PC-9 (cell line): ENCODE results near the gene DZIP1. TPM values are rescaled to one million over a fixed set of nuclear protein-coding genes. Genes with fewer than 3 reads are reported as not detected.
A peak's percentile ranks its signal among the peaks of the same experiment; 100 is the strongest.
"Not testable (repeated sequence)": the region's sequence is repeated elsewhere in the genome, so short reads cannot be mapped to it uniquely, and the experiment has no call there.

Source experiments
- BruUV-seq: library from RNA; stranded (reverse); fragments of 400-500 nt; replicated peaks from 2 replicates; lab custom pipeline; 2021; lab: Mats Ljungman, UMichigan
- CTCF ChIA-PET: fragments of 300-600 bp; sonication (Branson Sonifier 250); formaldehyde crosslinking; loops from one replicate; lab custom pipeline; 2022; ENCODE audit warnings: antibody characterized with exemption; lab: Charles Lee
- POLR2A ChIA-PET: fragments of 300-600 bp; sonication (Branson Sonifier 250); formaldehyde crosslinking; loops from one replicate; lab custom pipeline; 2022; ENCODE audit warnings: antibody characterized with exemption; ENCODE audit not compliant: unreplicated experiment; lab: Charles Lee
- DNase-seq, 2 experiments: peaks; one replicate each; pipeline versions ENCODE4 v3.0.0 to v3.0.0-alpha.2; 2015 to 2022; ENCODE audit warnings: mixed read lengths in 1 of 2
- H2AFZ ChIP-seq: fragments of 200-600 bp; sonication (generic); 2 replicates; pipeline ENCODE4 v1.8.1; 2017; ENCODE audit warnings: antibody characterized with exemption
- H3F3A ChIP-seq: fragments of 200-600 bp; sonication (generic); 2 replicates; pipeline ENCODE4 v1.8.1; 2017; ENCODE audit warnings: antibody characterized with exemption, mild to moderate bottlenecking, low read depth; ENCODE audit not compliant: insufficient read depth
- H3K27ac ChIP-seq: fragments of 200-600 bp; sonication (generic); 2 replicates; pipeline ENCODE4 v1.6.1; 2016; ENCODE audit warnings: mixed run types
- H3K27me3 ChIP-seq: fragments of 200-600 bp; sonication (generic); 2 replicates; pipeline ENCODE4 v1.6.1; 2016; ENCODE audit warnings: low read depth, mixed run types; ENCODE audit not compliant: insufficient read depth
- H3K36me3 ChIP-seq: fragments of 200-600 bp; sonication (generic); 2 replicates; pipeline ENCODE4 v1.6.1; 2016; ENCODE audit warnings: low read depth, mixed run types
- H3K4me1 ChIP-seq: fragments of 200-600 bp; sonication (generic); replicated peaks from 2 replicates; pipeline ENCODE4 v1.6.1; 2016; ENCODE audit warnings: mixed run types; ENCODE audit not compliant: insufficient read depth
- H3K4me2 ChIP-seq: fragments of 200-600 bp; sonication (generic); 2 replicates; pipeline ENCODE4 v1.6.1; 2017; ENCODE audit warnings: mixed run types
- H3K4me3 ChIP-seq: fragments of 200-600 bp; sonication (generic); 2 replicates; pipeline ENCODE4 v1.6.1; 2016; ENCODE audit warnings: mixed run types
- H3K79me2 ChIP-seq: fragments of 200-600 bp; sonication (generic); 2 replicates; pipeline ENCODE4 v1.6.1; 2017; ENCODE audit warnings: low read depth, mixed run types
- H3K9me2 ChIP-seq: fragments of 200-600 bp; sonication (generic); 2 replicates; pipeline ENCODE4 v1.8.1; 2017; ENCODE audit warnings: mild to moderate bottlenecking; ENCODE audit not compliant: insufficient read depth
- H3K9me3 ChIP-seq: fragments of 200-600 bp; sonication (generic); 2 replicates; pipeline ENCODE4 v1.8.1; 2016; ENCODE audit warnings: low read depth; ENCODE audit not compliant: insufficient read depth
- H4K20me1 ChIP-seq: fragments of 200-600 bp; sonication (generic); 2 replicates; pipeline ENCODE4 v1.8.1; 2017; ENCODE audit not compliant: insufficient read depth
- EZH2 ChIP-seq: fragments of 200-600 bp; sonication (generic); IDR thresholded peaks from 2 replicates; pipeline ENCODE4 v1.8.0; 2017; ENCODE audit warnings: antibody characterized with exemption, low read depth
- intact Hi-C: fragments of 100-400 bp; cut with micrococcal nuclease; formaldehyde crosslinking; loops from one replicate; pipeline ENCODE4 v1.10.0; 2022; ENCODE audit not compliant: unreplicated experiment
- total RNA-seq: library from RNA; stranded (reverse); gene quantifications from 2 replicates; pipeline ENCODE4 v1.2.3, GENCODE V29; 2021
- TF ChIP-seq, protein P1 (sequence below): fragments of 200-600 bp; sonication (generic); conservative IDR thresholded peaks from 2 replicates; pipeline ENCODE4 v1.6.1; 2017; ENCODE audit warnings: mixed run types, antibody characterized with exemption, mild to moderate bottlenecking, moderate library complexity

The DZIP1 gene
- total RNA-seq, 1 experiment from 2014 or later: not detected

DNA sequence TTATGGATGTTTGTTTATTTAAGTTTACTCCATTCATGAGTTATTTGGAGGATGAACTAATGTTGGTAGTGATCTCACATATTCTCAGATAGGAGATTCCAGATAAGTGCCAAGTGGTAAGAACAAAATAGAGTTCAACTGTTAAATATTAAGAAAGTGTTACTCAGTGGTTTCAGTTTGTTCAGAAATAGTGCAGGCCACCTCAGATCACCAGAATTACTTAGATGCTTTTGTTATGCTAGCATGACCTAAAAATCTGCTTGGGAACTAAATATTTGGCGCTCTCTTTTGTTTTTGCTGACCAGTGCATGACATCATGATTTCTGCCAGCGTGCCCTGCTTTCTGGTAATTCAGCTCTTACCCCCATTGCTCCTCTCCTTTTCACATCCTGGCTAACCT, 76.4 kb downstream of the DZIP1 start:
- BruUV-seq: no TSS peak
- Histone ChIP-seq H3K4me2 (no peak overlapping the region), H4K20me1 (no peaks in the 10 kb centered on the region), H2AFZ (no peak overlapping the region), H3K4me1 (peaks cover 24% of the 10 kb centered on the region), H3F3A (peaks cover 23% of the 10 kb centered on the region), H3K27ac (no peak overlapping the region), H3K36me3 (no peaks in the 10 kb centered on the region), H3K4me3 (no peak overlapping the region), H3K27me3 (no peaks in the 10 kb centered on the region), H3K9me3 (peaks cover 6% of the 10 kb centered on the region; the same call in 1 of the 2 replicates), H3K9me2 (no peaks in the 10 kb centered on the region), H3K79me2 (no peaks in the 10 kb centered on the region)
- DNase-seq: no peak
- ChIA-PET CTCF (no interaction called here), POLR2A (no interaction called here)
- intact Hi-C loops: no loop called here
- TF ChIP-seq, protein P1, sequence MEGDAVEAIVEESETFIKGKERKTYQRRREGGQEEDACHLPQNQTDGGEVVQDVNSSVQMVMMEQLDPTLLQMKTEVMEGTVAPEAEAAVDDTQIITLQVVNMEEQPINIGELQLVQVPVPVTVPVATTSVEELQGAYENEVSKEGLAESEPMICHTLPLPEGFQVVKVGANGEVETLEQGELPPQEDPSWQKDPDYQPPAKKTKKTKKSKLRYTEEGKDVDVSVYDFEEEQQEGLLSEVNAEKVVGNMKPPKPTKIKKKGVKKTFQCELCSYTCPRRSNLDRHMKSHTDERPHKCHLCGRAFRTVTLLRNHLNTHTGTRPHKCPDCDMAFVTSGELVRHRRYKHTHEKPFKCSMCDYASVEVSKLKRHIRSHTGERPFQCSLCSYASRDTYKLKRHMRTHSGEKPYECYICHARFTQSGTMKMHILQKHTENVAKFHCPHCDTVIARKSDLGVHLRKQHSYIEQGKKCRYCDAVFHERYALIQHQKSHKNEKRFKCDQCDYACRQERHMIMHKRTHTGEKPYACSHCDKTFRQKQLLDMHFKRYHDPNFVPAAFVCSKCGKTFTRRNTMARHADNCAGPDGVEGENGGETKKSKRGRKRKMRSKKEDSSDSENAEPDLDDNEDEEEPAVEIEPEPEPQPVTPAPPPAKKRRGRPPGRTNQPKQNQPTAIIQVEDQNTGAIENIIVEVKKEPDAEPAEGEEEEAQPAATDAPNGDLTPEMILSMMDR: no peak
- TF ChIP-seq EZH2: no peak

DNA sequence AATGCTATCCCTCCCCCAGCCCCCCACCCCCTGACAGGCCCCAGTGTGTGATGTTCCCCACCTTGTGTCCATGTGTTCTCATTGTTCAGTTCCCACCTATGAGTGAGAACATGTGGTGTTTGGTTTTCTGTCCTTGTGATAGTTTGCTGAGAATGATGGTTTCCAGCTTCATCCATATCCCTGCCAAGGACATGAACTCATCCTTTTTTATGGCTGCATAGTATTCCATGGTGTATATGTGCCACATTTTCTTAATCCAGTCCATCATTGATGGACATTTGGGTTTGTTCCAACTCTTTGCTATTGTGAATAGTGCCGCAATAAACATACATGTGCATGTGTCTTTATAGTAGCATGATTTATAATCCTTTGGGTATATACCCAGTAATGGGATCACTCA, 78.7 kb downstream of the DZIP1 start:
- CTCF ChIA-PET, H3K9me3 ChIP-seq, H3K27ac ChIP-seq, POLR2A ChIA-PET, H3K79me2 ChIP-seq, H3K4me3 ChIP-seq, H4K20me1 ChIP-seq, H2AFZ ChIP-seq, H3K9me2 ChIP-seq, DNase-seq, BruUV-seq, intact Hi-C loops, H3K4me2 ChIP-seq, H3K36me3 ChIP-seq, H3K27me3 ChIP-seq: not testable (repeated sequence)
- peaks cover 17% of the 10 kb centered on the region for H3K4me1 ChIP-seq
- peaks cover 17% of the 10 kb centered on the region for H3F3A ChIP-seq

DNA sequence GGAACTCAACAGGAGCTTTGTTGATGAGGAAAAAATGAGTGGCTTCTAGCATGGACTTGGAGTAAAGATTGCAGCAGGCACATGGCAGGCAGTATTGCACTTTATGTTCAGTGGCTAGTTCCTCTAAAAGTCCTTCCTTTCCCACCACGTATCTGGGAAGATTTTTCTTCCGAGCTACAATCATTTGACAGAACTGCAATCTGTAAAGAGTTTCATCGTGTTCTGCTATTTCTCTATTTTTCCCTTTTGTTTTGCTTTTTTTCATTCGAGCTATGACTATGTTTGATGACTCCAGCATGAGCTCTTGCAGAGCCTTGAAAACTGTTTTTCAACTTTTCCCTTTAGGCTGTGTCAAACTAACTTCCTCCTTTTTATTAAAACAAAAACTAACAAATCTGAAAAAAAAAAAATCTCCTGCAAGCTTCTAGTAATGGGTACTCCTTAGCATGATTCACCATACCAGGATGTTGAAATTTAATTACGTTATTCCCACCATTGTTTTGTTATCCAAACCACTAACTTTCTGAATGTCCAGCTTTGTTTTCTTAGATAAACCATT, 79.7 kb downstream of the DZIP1 start:
- POLR2A ChIA-PET: no interaction called here

More for the DNA sequence above, 79.7 kb downstream of the DZIP1 start:
- Histone ChIP-seq H3K27me3 (no peaks in the 10 kb centered on the region), H3F3A (peaks cover 17% of the 10 kb centered on the region), H3K9me3 (peaks cover 3% of the 10 kb centered on the region; the same call in 1 of the 2 replicates), H3K36me3 (no peaks in the 10 kb centered on the region), H4K20me1 (no peaks in the 10 kb centered on the region), H3K79me2 (no peaks in the 10 kb centered on the region), H3K4me3 (peak overlapping the region; percentile 14; the same call in 1 of the 2 replicates), H3K27ac (peak overlapping the region; percentile 52), H2AFZ (no peak overlapping the region), H3K4me1 (peaks cover 14% of the 10 kb centered on the region), H3K9me2 (no peaks in the 10 kb centered on the region), H3K4me2 (peak overlapping the region; percentile 46)
- no TSS peak for BruUV-seq
- intact Hi-C loops: no loop called here
- CTCF ChIA-PET: interaction anchor here (0.7 kb wide), 1 partner anchor 59 kb away, joined by 4 read pairs; no protein-coding TSS in a partner anchor
- peak in 1 of 2 experiments; percentile 96 for DNase-seq
- TF ChIP-seq, protein P1: no peak
- TF ChIP-seq EZH2: no peak
